GM19468 (cell line): ENCODE results near the gene CPZ.

Source experiments
- ATAC-seq: cut with Tn5 transposase; IDR thresholded peaks from one replicate; pipeline ENCODE4 v1.9.1; 2021; ENCODE audit warnings: mild to moderate bottlenecking, moderate library complexity, moderate number of reproducible peaks; ENCODE audit not compliant: unreplicated experiment; ENCODE audit errors: extremely low read depth

Gene CPZ

GRCh38 chr4:8592366-8593263 lies at the start of gene CPZ:
CPZ (plus strand) TSS chr4:8592765; CDS start chr4:8592834, 69 bp downstream.
- no peak for ATAC-seq

- no peak for ATAC-seq
Observed at GRCh38 chr4:8542776-8543525, 49.6 kb upstream of the CPZ start.

- ATAC-seq: no peak
Observed at GRCh38 chr4:8543623-8544022, 48.9 kb upstream of the CPZ start.

GRCh38 chr4:8544282-8544681 lies 48.3 kb upstream of the CPZ start:
- ATAC-seq: no peak

GRCh38 chr4:8544741-8545438 lies 47.7 kb upstream of the CPZ start:
- no peak for ATAC-seq

- ATAC-seq: no peak
Observed at GRCh38 chr4:8545439-8545765, 47.2 kb upstream of the CPZ start.

- ATAC-seq: no peak
Observed at GRCh38 chr4:8546766-8547107, 45.8 kb upstream of the CPZ start.

- no peak for ATAC-seq
Observed at GRCh38 chr4:8547108-8547911, 45.3 kb upstream of the CPZ start.

GRCh38 chr4:8547912-8548730 lies 44.4 kb upstream of the CPZ start:
- no peak for ATAC-seq

- ATAC-seq: no peak
Observed at GRCh38 chr4:8548731-8549351, 43.7 kb upstream of the CPZ start.

GRCh38 chr4:8549352-8549931 lies 43.1 kb upstream of the CPZ start:
- no peak for ATAC-seq

GRCh38 chr4:8550691-8551090 lies 41.9 kb upstream of the CPZ start:
- no peak for ATAC-seq

GRCh38 chr4:8552024-8552423 lies 40.5 kb upstream of the CPZ start:
- no peak for ATAC-seq

GRCh38 chr4:8552581-8553205 lies 39.9 kb upstream of the CPZ start:
- no peak for ATAC-seq

GRCh38 chr4:8553216-8553615 lies 39.3 kb upstream of the CPZ start:
- no peak for ATAC-seq

- ATAC-seq: no peak
Observed at GRCh38 chr4:8553991-8554405, 38.6 kb upstream of the CPZ start.

GRCh38 chr4:8554555-8555100 lies 37.9 kb upstream of the CPZ start:
- ATAC-seq: no peak

- ATAC-seq: no peak
Observed at GRCh38 chr4:8555716-8556115, 36.8 kb upstream of the CPZ start.
